AG04449 (cell line): ENCODE results near the gene CDYL2.

Source experiments
- CTCF ChIA-PET: fragments of 350-600 bp; formaldehyde crosslinking; extraction: SDS; loops from one replicate; lab custom pipeline; 2021; ENCODE audit warnings: antibody characterized with exemption; lab: Yijun Ruan, JAX
- POLR2A ChIA-PET: fragments of 400-600, 350-600 bp; formaldehyde crosslinking; extraction: SDS; loops from one replicate; lab custom pipeline; 2020; ENCODE audit warnings: antibody characterized with exemption, inconsistent platforms; lab: Yijun Ruan, JAX
- DNase-seq: peaks from one replicate; pipeline ENCODE4 v3.0.0-alpha.2; 2010; ENCODE audit warnings: low read depth, low spot score
- H3K4me3 ChIP-seq: 2 replicates; pipeline ENCODE4 v1.5.1; 2011; ENCODE audit warnings: low read depth, mild to moderate bottlenecking, control low read depth, low read length
- CTCF ChIP-seq: IDR thresholded peaks from one replicate; pipeline ENCODE4 v1.5.1; 2011; ENCODE audit warnings: mild to moderate bottlenecking, moderate library complexity, low read length, control low read depth, inconsistent platforms; ENCODE audit not compliant: insufficient read depth; ENCODE audit errors: missing control alignments

The CDYL2 gene

GRCh38 chr16:80725566-80726162, 78.7 kb downstream of the CDYL2 start:
- ChIA-PET CTCF (no interaction called here), POLR2A (no interaction called here)

GRCh38 chr16:80723981-80724380, 80.4 kb downstream of the CDYL2 start:
- CTCF ChIA-PET, result interaction anchor here (1.0 kb wide), 1 partner anchor 10 kb away, joined by 3 read pairs; no protein-coding TSS in a partner anchor
- TF ChIP-seq CTCF, result no peak
- no peak overlapping the region for H3K4me3 ChIP-seq
- POLR2A ChIA-PET, result no interaction called here
- DNase-seq, result no peak

More at GRCh38 chr16:80725566-80726162, 78.7 kb downstream of the CDYL2 start:
- no peak overlapping the region for H3K4me3 ChIP-seq
- DNase-seq, result no peak
- no peak for TF ChIP-seq CTCF

- DNase-seq, result no peak
- TF ChIP-seq CTCF, result no peak
- ChIA-PET POLR2A (no interaction called here), CTCF (interaction anchor here (1.0 kb wide), 1 partner anchor 9 kb away, joined by 3 read pairs; no protein-coding TSS in a partner anchor)
- no peak overlapping the region for H3K4me3 ChIP-seq
These were observed 81.3 kb downstream of the CDYL2 start for GRCh38 chr16:80723091-80723490.

- CTCF ChIA-PET, result no interaction called here
- TF ChIP-seq CTCF, result no peak
- no peak overlapping the region for H3K4me3 ChIP-seq
- POLR2A ChIA-PET, result no interaction called here
- DNase-seq, result no peak
These were observed 83.5 kb downstream of the CDYL2 start for GRCh38 chr16:80720804-80721371.

- DNase-seq, result no peak
- no peak overlapping the region for H3K4me3 ChIP-seq
- ChIA-PET POLR2A (no interaction called here), CTCF (no interaction called here)
- TF ChIP-seq CTCF, result no peak
These were observed 84.8 kb downstream of the CDYL2 start for GRCh38 chr16:80719573-80719972.

- CTCF ChIA-PET, result no interaction called here
- H3K4me3 ChIP-seq, result no peak overlapping the region
- no peak for TF ChIP-seq CTCF
- POLR2A ChIA-PET, result no interaction called here
- no peak for DNase-seq
These were observed 85.7 kb downstream of the CDYL2 start for GRCh38 chr16:80718480-80719220.
